B cell (primary cell): Measurements from ENCODE around the gene CD38. TPM values are rescaled to one million over a fixed set of nuclear protein-coding genes. Genes with fewer than 3 reads are reported as not detected.

Experiments
- ATAC-seq: fragments of 200-7000 bp; cut with Tn5 transposase; one replicate; pipeline ENCODE4 v1.10.0; 2021; ENCODE audit warnings: low read depth, mild to moderate bottlenecking, moderate number of reproducible peaks, moderate library complexity
- CTCF ChIA-PET: fragments of 350-600 bp; sonication (Branson Sonifier 250); formaldehyde crosslinking; loops from one replicate; lab custom pipeline; 2021; ENCODE audit warnings: antibody characterized with exemption, inconsistent platforms; lab: Charles Lee
- POLR2A ChIA-PET: fragments of 350-600 bp; sonication (Branson Sonifier 250); formaldehyde crosslinking; loops from one replicate; lab custom pipeline; 2021; ENCODE audit warnings: antibody characterized with exemption; lab: Charles Lee
- DNase-seq: peaks from one replicate; pipeline ENCODE4 v3.0.0; 2013
- H2AFZ ChIP-seq: 2 replicates; pipeline ENCODE4 v1.6.1; 2012; ENCODE audit warnings: mild to moderate bottlenecking, low read depth, low read length; ENCODE audit not compliant: insufficient read depth, poor library complexity, severe bottlenecking
- H3K27ac ChIP-seq, 2 donors: 1 replicate in 1 of 2; 2 replicates in 1 of 2; pipeline ENCODE4 v1.5.1; 2012 to 2013; ENCODE audit warnings: low read length in 2 of 2, mild to moderate bottlenecking in 2 of 2, moderate library complexity in 1 of 2
- H3K27me3 ChIP-seq, 4 experiments: fragments of 200-600 bp in 1 of 4; sonication (generic) in 1 of 4; replicated peaks in 1 of 4; 1 replicate in 2 of 4; 2 replicates in 2 of 4; pipeline versions ENCODE4 v1.6.1 to v1.7.0; 2013 to 2016; ENCODE audit warnings: low read length in 3 of 4, mild to moderate bottlenecking in 2 of 4, mixed read lengths in 1 of 4, moderate library complexity in 1 of 4; ENCODE audit not compliant: insufficient read depth in 4 of 4, control insufficient read depth in 3 of 4; ENCODE audit errors: control extremely low read depth in 1 of 4
- H3K36me3 ChIP-seq, 2 experiments: replicated peaks in 1 of 2; 1 replicate in 1 of 2; 2 replicates in 1 of 2; pipeline versions ENCODE4 v1.6.1 to v1.7.1; 2013; ENCODE audit warnings: low read length in 1 of 2; ENCODE audit not compliant: insufficient read depth in 2 of 2, control insufficient read depth in 1 of 2; ENCODE audit errors: control extremely low read depth in 1 of 2, extremely low read depth in 1 of 2
- H3K4me1 ChIP-seq, 2 donors: fragments of 200-600 bp in 1 of 2; sonication (generic) in 1 of 2; 1 replicate in 1 of 2; 2 replicates in 1 of 2; pipeline versions ENCODE4 v1.5.1 to v1.6.1; 2013 to 2017; ENCODE audit warnings: low read length in 2 of 2; ENCODE audit not compliant: control insufficient read depth in 2 of 2, insufficient read depth in 2 of 2
- H3K4me2 ChIP-seq: replicated peaks from 2 replicates; pipeline ENCODE3; 2012; ENCODE audit warnings: mild to moderate bottlenecking, low read depth, low read length; ENCODE audit not compliant: poor library complexity, severe bottlenecking
- H3K4me3 ChIP-seq, 5 experiments: fragments of 200-600 bp in 1 of 5; sonication (generic) in 1 of 5; 1 replicate in 3 of 5; 2 replicates in 2 of 5; pipeline versions ENCODE4 v1.5.1 to v1.7.0; 2011 to 2016; ENCODE audit warnings: low read length in 4 of 5, mild to moderate bottlenecking in 4 of 5, low read depth in 2 of 5, control low read depth in 1 of 5, moderate library complexity in 1 of 5; ENCODE audit not compliant: insufficient read depth in 1 of 5; ENCODE audit errors: control extremely low read depth in 1 of 5, extremely low read depth in 1 of 5
- H3K79me2 ChIP-seq: fragments of 200-600 bp; sonication (generic); one replicate; pipeline ENCODE4 v1.6.0; 2016; ENCODE audit warnings: low read length; ENCODE audit not compliant: control insufficient read depth, insufficient read depth
- H3K9ac ChIP-seq: fragments of 200-600 bp; sonication (generic); 2 replicates; pipeline ENCODE4 v1.6.1; 2017; ENCODE audit warnings: mild to moderate bottlenecking, low read length, moderate library complexity
- H3K9me3 ChIP-seq, 3 donors: one replicate each; pipeline versions ENCODE4 v1.6.1 to v1.7.1; 2013; ENCODE audit warnings: low read length in 2 of 3; ENCODE audit not compliant: control insufficient read depth in 2 of 3, insufficient read depth in 1 of 3; ENCODE audit errors: control extremely low read depth in 1 of 3
- H4K20me1 ChIP-seq: 2 replicates; pipeline ENCODE4 v1.6.0; 2012; ENCODE audit warnings: mild to moderate bottlenecking, low read length; ENCODE audit not compliant: insufficient read depth, control insufficient read depth, poor library complexity, severe bottlenecking
- H3K27ac Mint-ChIP-seq: one replicate; pipeline ENCODE4 v1.8.0; 2021; ENCODE audit warnings: mixed read lengths
- H3K27me3 Mint-ChIP-seq: one replicate; pipeline ENCODE4 v1.8.0; 2021; ENCODE audit warnings: mixed read lengths
- H3K4me1 Mint-ChIP-seq: one replicate; pipeline ENCODE4 v1.8.0; 2021; ENCODE audit warnings: mixed read lengths
- H3K4me3 Mint-ChIP-seq: one replicate; pipeline ENCODE4 v1.8.0; 2021; ENCODE audit warnings: mixed read lengths
- H3K9me3 Mint-ChIP-seq: one replicate; pipeline ENCODE4 v1.8.0; 2022; ENCODE audit warnings: mixed read lengths; ENCODE audit not compliant: insufficient read depth
- CTCF ChIP-seq: fragments of 200-600 bp; IDR thresholded peaks from one replicate; pipeline ENCODE4 v1.8.0; 2022; ENCODE audit warnings: antibody characterized with exemption, mild to moderate bottlenecking
- EZH2 ChIP-seq: IDR thresholded peaks from 2 replicates; pipeline ENCODE4 v1.6.1; 2012; ENCODE audit warnings: borderline replicate concordance, low read depth, mild to moderate bottlenecking, moderate library complexity, low read length; ENCODE audit not compliant: insufficient read depth, poor library complexity, severe bottlenecking
- WGBS: methylation state at CpG from one replicate; pipeline ENCODE4 v1.1.5; 2013; ENCODE audit warnings: missing lambda C conversion rate; ENCODE audit not compliant: insufficient coverage; 5-methylcytosine and 5-hydroxymethylcytosine counted together
- intact Hi-C: fragments of 100-400 bp; cut with micrococcal nuclease; formaldehyde crosslinking; loops from one replicate; pipeline ENCODE4 v1.10.0; 2022
- polyA plus RNA-seq: library from polyadenylated mRNA; depleted of rRNA; stranded (reverse); fragments of >200 nt; gene quantifications from 2 replicates; pipeline ENCODE4 v1.2.3, GENCODE V29; 2012
- total RNA-seq, 2 donors: library from RNA; stranded (reverse); fragments of 120-200 nt in 1 of 2; gene quantifications; 1 replicate in 1 of 2; 2 replicates in 1 of 2; pipeline versions ENCODE4 v1.2.3 to v1.2.4, GENCODE V29; 2013 to 2022

CD38 gene
- total and polyA plus RNA-seq, 2 donors (not counting 1 experiment from before 2014, with no cell fraction given): 10.1 to 12.9 TPM

GRCh38 chr4:15901007-15901406, 122.9 kb downstream of the CD38 start:
- no peaks in the 10 kb centered on the region for H4K20me1 ChIP-seq
- no peak overlapping the region for H3K4me3 Mint-ChIP-seq
- ATAC-seq (no peak), DNase-seq (no peak)
- H3K4me3 ChIP-seq: no peak overlapping the region
- H3K9me3 ChIP-seq: peaks cover 0 to under 1% (median 0%) of the 10 kb centered on the region in 3 donors
- TF ChIP-seq CTCF (no peak), EZH2 (no peak)
- H3K27me3 ChIP-seq: peaks cover 0 to 13% (median 3%) of the 10 kb centered on the region in 4 experiments
- no peaks in the 10 kb centered on the region for H3K4me1 Mint-ChIP-seq
- ChIA-PET CTCF (interaction anchor here (0.9 kb wide), 1 partner anchor 18 kb away, joined by 4 read pairs; no protein-coding TSS in a partner anchor), POLR2A (no interaction called here)
- no peaks in the 10 kb centered on the region for H3K9me3 Mint-ChIP-seq
- no peak overlapping the region for H2AFZ ChIP-seq
- no peak overlapping the region for H3K27ac Mint-ChIP-seq
- peaks cover 16% of the 10 kb centered on the region for H3K27me3 Mint-ChIP-seq
- intact Hi-C loops: no loop called here
- 100% methylated on average over 2 of the region's 3 CpGs for WGBS
- no peak overlapping the region for H3K27ac ChIP-seq
- H3K36me3 ChIP-seq: no peaks in the 10 kb centered on the region
- no peaks in the 10 kb centered on the region for H3K4me1 ChIP-seq
- H3K4me2 ChIP-seq: no peak overlapping the region
- no peaks in the 10 kb centered on the region for H3K79me2 ChIP-seq
- no peak overlapping the region for H3K9ac ChIP-seq

GRCh38 chr4:15901998-15902397, 123.9 kb downstream of the CD38 start:
- WGBS: 25% methylated on average over 2 of the region's 2 CpGs
- POLR2A ChIA-PET: no interaction called here
- H3K4me3 Mint-ChIP-seq: no peak overlapping the region
- H4K20me1 ChIP-seq: no peaks in the 10 kb centered on the region
- H3K27me3 Mint-ChIP-seq: peaks cover 16% of the 10 kb centered on the region
- H3K27ac Mint-ChIP-seq: no peak overlapping the region
- no peak overlapping the region for H3K9ac ChIP-seq
- no peaks in the 10 kb centered on the region for H3K79me2 ChIP-seq
- H3K27me3 ChIP-seq: peaks cover 0 to 13% (median 3%) of the 10 kb centered on the region in 4 experiments
- TF ChIP-seq EZH2: no peak
- no peak overlapping the region for H3K4me2 ChIP-seq
- intact Hi-C loops: no loop called here
- ATAC-seq: no peak
- no peaks in the 10 kb centered on the region for H3K36me3 ChIP-seq
- DNase-seq: no peak
- H3K9me3 Mint-ChIP-seq: no peaks in the 10 kb centered on the region
- H3K27ac ChIP-seq: no peak overlapping the region
- no peak overlapping the region for H3K4me3 ChIP-seq
- H3K4me1 ChIP-seq: no peaks in the 10 kb centered on the region
- H3K4me1 Mint-ChIP-seq: no peaks in the 10 kb centered on the region
- CTCF ChIA-PET: interaction anchor here (0.9 kb wide), 1 partner anchor 19 kb away, joined by 4 read pairs; no protein-coding TSS in a partner anchor
- no peak overlapping the region for H2AFZ ChIP-seq
- peaks cover 0 to 5% (median 0%) of the 10 kb centered on the region in 3 donors for H3K9me3 ChIP-seq
